HG03521 (cell line): ENCODE data around the gene ZNF831.

Experiments used
- ATAC-seq: cut with Tn5 transposase; IDR thresholded peaks from one replicate; pipeline ENCODE4 v1.9.1; 2021; ENCODE audit warnings: mild to moderate bottlenecking, moderate library complexity; ENCODE audit not compliant: unreplicated experiment

The ZNF831 gene

GRCh38 chr20:59240006-59240405, 76.4 kb downstream of the ZNF831 start:
- no peak for ATAC-seq

GRCh38 chr20:59242714-59243626, 79.3 kb downstream of the ZNF831 start:
- no peak for ATAC-seq

- ATAC-seq = no peak
Observed at GRCh38 chr20:59246691-59247400, 83.2 kb downstream of the ZNF831 start.

GRCh38 chr20:59247731-59248684, 84.4 kb downstream of the ZNF831 start:
- ATAC-seq = no peak

- no peak for ATAC-seq
Observed at GRCh38 chr20:59250293-59250692, 86.7 kb downstream of the ZNF831 start.

- no peak for ATAC-seq
Observed at GRCh38 chr20:59253325-59253724, 89.7 kb downstream of the ZNF831 start.

- no peak for ATAC-seq
Observed at GRCh38 chr20:59253779-59254319, 90.2 kb downstream of the ZNF831 start.

GRCh38 chr20:59255256-59255655, 91.6 kb downstream of the ZNF831 start:
- ATAC-seq = no peak

- no peak for ATAC-seq
Observed at GRCh38 chr20:59258221-59258621, 94.6 kb downstream of the ZNF831 start.

- no peak for ATAC-seq
Observed at GRCh38 chr20:59259946-59260345, 96.3 kb downstream of the ZNF831 start.

GRCh38 chr20:59265298-59265697, 101.7 kb downstream of the ZNF831 start:
- no peak for ATAC-seq

GRCh38 chr20:59268870-59269269, 105.2 kb downstream of the ZNF831 start:
- no peak for ATAC-seq

- ATAC-seq = no peak
Observed at GRCh38 chr20:59269411-59270025, 105.9 kb downstream of the ZNF831 start.

- ATAC-seq = no peak
Observed at GRCh38 chr20:59270380-59270779, 106.8 kb downstream of the ZNF831 start.

GRCh38 chr20:59273739-59274357, 110.2 kb downstream of the ZNF831 start:
- no peak for ATAC-seq

GRCh38 chr20:59276938-59277337, 113.3 kb downstream of the ZNF831 start:
- ATAC-seq = no peak

- no peak for ATAC-seq
Observed at GRCh38 chr20:59284470-59284869, 120.8 kb downstream of the ZNF831 start.

GRCh38 chr20:59289994-59290393, 126.4 kb downstream of the ZNF831 start:
- no peak for ATAC-seq

- no peak for ATAC-seq
Observed at GRCh38 chr20:59291740-59292383, 128.2 kb downstream of the ZNF831 start.
